ENCODE data around the gene SLC43A1.

Gene SLC43A1

GRCh38 chr11:57474017-57474802, 41.3 kb downstream of the SLC43A1 start:
- DNase-seq = no peak
- H3K4me1 ChIP-seq (ENCODE audit: control insufficient read depth in 1 of 2, insufficient read depth in 2 of 2, low read length in 2 of 2) = peaks cover 6 to 8% of the 10 kb centered on the region in 2 experiments
- no CpG with 5 or more reads among the region's 9 CpGs for WGBS (ENCODE audit: extremely low coverage, insufficient coverage, insufficient read length)

GRCh38 chr11:57473285-57473841, 42.1 kb downstream of the SLC43A1 start:
- Histone ChIP-seq H3K27ac (ENCODE audit: low read depth, low read length) (no peak overlapping the region), H2BK5ac (ENCODE audit: low read depth, low read length, poor library complexity) (no peak overlapping the region), H3K23ac (ENCODE audit: low read length) (no peak overlapping the region), H3K27me3 (ENCODE audit: insufficient read depth, low read length) (peaks cover 31% of the 10 kb centered on the region), H3K79me1 (ENCODE audit: low read length) (no peaks in the 10 kb centered on the region), H3K79me2 (ENCODE audit: control insufficient read depth, insufficient read depth, low read length, poor library complexity) (no peaks in the 10 kb centered on the region), H4K91ac (ENCODE audit: low read depth, low read length) (no peak overlapping the region), H2BK12ac (ENCODE audit: low read length) (no peak overlapping the region), H2AK5ac (ENCODE audit: low read length) (no peak overlapping the region), H2AFZ (ENCODE audit: insufficient read depth, low read length, poor library complexity) (no peak overlapping the region), H3K18ac (ENCODE audit: low read length) (no peak overlapping the region), H3K4me3 (ENCODE audit: low read depth, low read length) (no peak overlapping the region), H3K9me3 (ENCODE audit: insufficient read depth, low read depth, low read length) (peaks cover 3% of the 10 kb centered on the region), H3K36me3 (ENCODE audit: control insufficient read depth in 1 of 2, insufficient read depth in 2 of 2, low read length in 2 of 2) (no peaks in the 10 kb centered on the region), H3K14ac (ENCODE audit: low read length) (no peak overlapping the region), H4K12ac (ENCODE audit: low read depth, low read length) (no peak overlapping the region), H3K4me1 (ENCODE audit: control insufficient read depth in 1 of 2, insufficient read depth in 2 of 2, low read length in 2 of 2) (peaks cover 6 to 8% of the 10 kb centered on the region in 2 experiments), H4K8ac (ENCODE audit: low read depth, low read length) (no peak overlapping the region), H3K9ac (ENCODE audit: low read length) (no peak overlapping the region), H3K4ac (ENCODE audit: low read depth, low read length) (no peak overlapping the region), H2BK120ac (ENCODE audit: insufficient read depth, low read length, poor library complexity) (no peak overlapping the region), H3K4me2 (ENCODE audit: low read length) (no peak overlapping the region)
- DNase-seq = no peak
- WGBS (ENCODE audit: extremely low coverage, insufficient coverage, insufficient read length) = no CpG with 5 or more reads among the region's 6 CpGs

More at GRCh38 chr11:57474017-57474802, 41.3 kb downstream of the SLC43A1 start:
- no peak overlapping the region for H3K14ac ChIP-seq (ENCODE audit: low read length)
- no peak overlapping the region for H2BK5ac ChIP-seq (ENCODE audit: low read depth, low read length, poor library complexity)
- H3K79me1 ChIP-seq (ENCODE audit: low read length) = no peaks in the 10 kb centered on the region
- H2AFZ ChIP-seq (ENCODE audit: insufficient read depth, low read length, poor library complexity) = no peak overlapping the region
- H3K4me3 ChIP-seq (ENCODE audit: low read depth, low read length) = no peak overlapping the region
- H3K9ac ChIP-seq (ENCODE audit: low read length) = no peak overlapping the region
- no peaks in the 10 kb centered on the region for H3K79me2 ChIP-seq (ENCODE audit: control insufficient read depth, insufficient read depth, low read length, poor library complexity)
- H3K27me3 ChIP-seq (ENCODE audit: insufficient read depth, low read length) = peaks cover 31% of the 10 kb centered on the region
- peaks cover 3% of the 10 kb centered on the region for H3K9me3 ChIP-seq (ENCODE audit: insufficient read depth, low read depth, low read length)
- no peak overlapping the region for H3K23ac ChIP-seq (ENCODE audit: low read length)
- no peak overlapping the region for H3K18ac ChIP-seq (ENCODE audit: low read length)
- no peaks in the 10 kb centered on the region for H3K36me3 ChIP-seq (ENCODE audit: control insufficient read depth in 1 of 2, insufficient read depth in 2 of 2, low read length in 2 of 2)
- no peak overlapping the region for H2AK5ac ChIP-seq (ENCODE audit: low read length)
- H4K91ac ChIP-seq (ENCODE audit: low read depth, low read length) = no peak overlapping the region
- no peak overlapping the region for H3K4ac ChIP-seq (ENCODE audit: low read depth, low read length)
- no peak overlapping the region for H3K4me2 ChIP-seq (ENCODE audit: low read length)
- no peak overlapping the region for H3K27ac ChIP-seq (ENCODE audit: low read depth, low read length)
- no peak overlapping the region for H2BK120ac ChIP-seq (ENCODE audit: insufficient read depth, low read length, poor library complexity)
- no peak overlapping the region for H2BK12ac ChIP-seq (ENCODE audit: low read length)
- H4K12ac ChIP-seq (ENCODE audit: low read depth, low read length) = no peak overlapping the region
- no peak overlapping the region for H4K8ac ChIP-seq (ENCODE audit: low read depth, low read length)

GRCh38 chr11:57471496-57471895, 44.0 kb downstream of the SLC43A1 start:
- Histone ChIP-seq H4K91ac (ENCODE audit: low read depth, low read length) (no peak overlapping the region), H2BK12ac (ENCODE audit: low read length) (no peak overlapping the region), H2BK5ac (ENCODE audit: low read depth, low read length, poor library complexity) (no peak overlapping the region), H3K4me2 (ENCODE audit: low read length) (no peak overlapping the region), H3K79me2 (ENCODE audit: control insufficient read depth, insufficient read depth, low read length, poor library complexity) (no peaks in the 10 kb centered on the region), H4K12ac (ENCODE audit: low read depth, low read length) (no peak overlapping the region), H2AK5ac (ENCODE audit: low read length) (no peak overlapping the region), H3K23ac (ENCODE audit: low read length) (no peak overlapping the region), H3K27me3 (ENCODE audit: insufficient read depth, low read length) (peaks cover 20% of the 10 kb centered on the region), H3K79me1 (ENCODE audit: low read length) (no peaks in the 10 kb centered on the region), H4K8ac (ENCODE audit: low read depth, low read length) (no peak overlapping the region), H3K18ac (ENCODE audit: low read length) (no peak overlapping the region), H3K4me1 (ENCODE audit: control insufficient read depth in 1 of 2, insufficient read depth in 2 of 2, low read length in 2 of 2) (peaks cover 5 to 6% of the 10 kb centered on the region in 2 experiments), H3K4ac (ENCODE audit: low read depth, low read length) (no peak overlapping the region), H3K14ac (ENCODE audit: low read length) (no peak overlapping the region), H3K36me3 (ENCODE audit: control insufficient read depth in 1 of 2, insufficient read depth in 2 of 2, low read length in 2 of 2) (no peaks in the 10 kb centered on the region), H3K9ac (ENCODE audit: low read length) (no peak overlapping the region), H2BK120ac (ENCODE audit: insufficient read depth, low read length, poor library complexity) (no peak overlapping the region), H2AFZ (ENCODE audit: insufficient read depth, low read length, poor library complexity) (no peak overlapping the region), H3K4me3 (ENCODE audit: low read depth, low read length) (no peak overlapping the region), H3K27ac (ENCODE audit: low read depth, low read length) (no peak overlapping the region), H3K9me3 (ENCODE audit: insufficient read depth, low read depth, low read length) (peaks cover 3% of the 10 kb centered on the region)
- no peak for DNase-seq
- WGBS (ENCODE audit: extremely low coverage, insufficient coverage, insufficient read length) = no CpG with 5 or more reads among the region's 3 CpGs

GRCh38 chr11:57469268-57469667, 46.2 kb downstream of the SLC43A1 start:
- no peak overlapping the region for H4K12ac ChIP-seq (ENCODE audit: low read depth, low read length)
- DNase-seq = no peak
- H2AK5ac ChIP-seq (ENCODE audit: low read length) = no peak overlapping the region
- H3K27me3 ChIP-seq (ENCODE audit: insufficient read depth, low read length) = peaks cover 3% of the 10 kb centered on the region
- H4K91ac ChIP-seq (ENCODE audit: low read depth, low read length) = no peak overlapping the region
- no peak overlapping the region for H3K23ac ChIP-seq (ENCODE audit: low read length)
- no peaks in the 10 kb centered on the region for H3K36me3 ChIP-seq (ENCODE audit: control insufficient read depth in 1 of 2, insufficient read depth in 2 of 2, low read length in 2 of 2)
- H4K8ac ChIP-seq (ENCODE audit: low read depth, low read length) = no peak overlapping the region
- no peak overlapping the region for H2BK12ac ChIP-seq (ENCODE audit: low read length)
- H3K9ac ChIP-seq (ENCODE audit: low read length) = no peak overlapping the region
- H3K79me2 ChIP-seq (ENCODE audit: control insufficient read depth, insufficient read depth, low read length, poor library complexity) = no peaks in the 10 kb centered on the region
- no peaks in the 10 kb centered on the region for H3K79me1 ChIP-seq (ENCODE audit: low read length)
- H3K27ac ChIP-seq (ENCODE audit: low read depth, low read length) = no peak overlapping the region
- H3K4me1 ChIP-seq (ENCODE audit: control insufficient read depth in 1 of 2, insufficient read depth in 2 of 2, low read length in 2 of 2) = no peaks in the 10 kb centered on the region
- no peak overlapping the region for H2AFZ ChIP-seq (ENCODE audit: insufficient read depth, low read length, poor library complexity)
- H3K4ac ChIP-seq (ENCODE audit: low read depth, low read length) = no peak overlapping the region
- no peak overlapping the region for H2BK5ac ChIP-seq (ENCODE audit: low read depth, low read length, poor library complexity)
- no CpG with 5 or more reads among the region's 5 CpGs for WGBS (ENCODE audit: extremely low coverage, insufficient coverage, insufficient read length)
- H2BK120ac ChIP-seq (ENCODE audit: insufficient read depth, low read length, poor library complexity) = no peak overlapping the region
- H3K4me3 ChIP-seq (ENCODE audit: low read depth, low read length) = no peak overlapping the region
- H3K9me3 ChIP-seq (ENCODE audit: insufficient read depth, low read depth, low read length) = no peaks in the 10 kb centered on the region
- no peak overlapping the region for H3K4me2 ChIP-seq (ENCODE audit: low read length)
- H3K14ac ChIP-seq (ENCODE audit: low read length) = no peak overlapping the region
- H3K18ac ChIP-seq (ENCODE audit: low read length) = no peak overlapping the region
